ENCODE results near the gene GOLGA8N.

The GOLGA8N gene

DNA sequence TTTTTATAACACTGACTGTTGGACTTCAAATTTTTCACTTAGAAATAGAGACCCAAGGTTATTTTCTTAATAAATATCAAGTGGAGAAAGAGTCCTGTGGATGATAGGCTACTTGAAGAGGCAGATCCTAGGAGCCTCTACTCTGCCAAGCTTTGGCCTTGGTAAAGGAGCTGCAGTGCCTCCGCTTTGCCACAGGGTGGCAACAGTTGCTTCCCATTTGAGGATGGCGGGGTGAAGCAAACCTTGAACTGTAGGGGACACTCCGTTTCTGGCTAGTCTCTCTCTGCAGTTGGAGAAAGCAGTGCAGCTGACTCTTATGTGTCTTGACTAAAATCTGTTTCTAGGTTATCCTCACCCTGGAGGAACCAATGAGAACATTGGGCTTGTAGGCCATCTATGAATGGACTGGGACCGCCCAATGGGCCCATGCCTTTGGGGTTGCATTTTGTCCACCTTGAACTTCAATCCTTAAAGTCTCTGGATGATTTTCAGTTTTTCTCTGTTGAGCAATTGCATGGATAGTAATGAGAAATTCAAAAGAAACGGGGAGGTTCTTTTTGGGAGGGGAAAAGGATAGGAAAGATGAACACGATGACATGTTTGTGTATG is 58.1 kb downstream of the GOLGA8N start:
- peak; percentile 47 for DNase-seq (ENCODE audit: extremely low read depth, low read depth)

DNA sequence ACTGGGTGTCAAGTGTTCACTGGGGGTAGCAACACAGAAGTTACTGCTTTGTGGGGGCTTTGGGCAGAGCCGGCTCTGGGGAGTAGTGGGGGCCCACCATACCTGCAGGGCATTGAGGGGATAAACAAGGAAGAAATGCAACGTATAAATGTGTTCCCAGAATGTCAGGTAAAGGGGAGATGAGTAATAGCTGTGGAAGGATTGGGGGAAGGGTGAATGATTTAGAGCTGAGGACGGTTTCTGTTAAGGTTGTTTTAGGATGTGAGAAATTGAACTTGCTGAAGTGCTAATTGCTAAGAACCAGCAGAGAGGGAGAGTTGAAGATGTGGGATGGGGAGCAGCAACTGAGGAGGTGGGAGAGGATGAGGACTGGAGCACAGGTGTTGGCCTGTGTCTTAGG is 58.9 kb downstream of the GOLGA8N start:
- no peak for DNase-seq (ENCODE audit: extremely low read depth, low read depth)
- TF ChIP-seq, protein P1, sequence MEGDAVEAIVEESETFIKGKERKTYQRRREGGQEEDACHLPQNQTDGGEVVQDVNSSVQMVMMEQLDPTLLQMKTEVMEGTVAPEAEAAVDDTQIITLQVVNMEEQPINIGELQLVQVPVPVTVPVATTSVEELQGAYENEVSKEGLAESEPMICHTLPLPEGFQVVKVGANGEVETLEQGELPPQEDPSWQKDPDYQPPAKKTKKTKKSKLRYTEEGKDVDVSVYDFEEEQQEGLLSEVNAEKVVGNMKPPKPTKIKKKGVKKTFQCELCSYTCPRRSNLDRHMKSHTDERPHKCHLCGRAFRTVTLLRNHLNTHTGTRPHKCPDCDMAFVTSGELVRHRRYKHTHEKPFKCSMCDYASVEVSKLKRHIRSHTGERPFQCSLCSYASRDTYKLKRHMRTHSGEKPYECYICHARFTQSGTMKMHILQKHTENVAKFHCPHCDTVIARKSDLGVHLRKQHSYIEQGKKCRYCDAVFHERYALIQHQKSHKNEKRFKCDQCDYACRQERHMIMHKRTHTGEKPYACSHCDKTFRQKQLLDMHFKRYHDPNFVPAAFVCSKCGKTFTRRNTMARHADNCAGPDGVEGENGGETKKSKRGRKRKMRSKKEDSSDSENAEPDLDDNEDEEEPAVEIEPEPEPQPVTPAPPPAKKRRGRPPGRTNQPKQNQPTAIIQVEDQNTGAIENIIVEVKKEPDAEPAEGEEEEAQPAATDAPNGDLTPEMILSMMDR (IDR thresholded peaks at IDR 0.05; ENCODE audit: low read depth, low read length) = no peak

More for the DNA sequence above, 58.1 kb downstream of the GOLGA8N start:
- TF ChIP-seq, protein P1 (IDR thresholded peaks at IDR 0.05; ENCODE audit: low read depth, low read length) = peak; percentile 97

DNA sequence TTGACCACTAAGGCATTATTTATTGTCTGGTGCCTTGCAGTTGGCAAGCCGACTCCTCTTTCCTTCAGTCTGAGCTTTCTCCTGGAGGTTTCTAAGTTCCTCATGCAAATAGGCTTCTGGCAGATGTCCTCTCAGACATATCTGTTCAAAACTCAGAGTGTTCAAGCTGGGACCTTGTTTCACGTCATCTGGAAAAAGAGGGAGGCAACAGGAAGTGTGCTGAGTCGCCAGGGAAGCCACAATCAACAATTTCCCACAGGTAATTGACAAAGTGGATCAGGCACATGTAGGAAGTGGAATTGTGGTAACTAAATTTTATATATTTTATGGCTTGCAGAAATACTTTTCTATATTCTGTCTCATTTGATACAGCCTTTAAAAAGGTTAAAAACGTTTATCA is 62.8 kb downstream of the GOLGA8N start:
- no peak for DNase-seq (ENCODE audit: extremely low read depth, low read depth)
- TF ChIP-seq, protein P1 (IDR thresholded peaks at IDR 0.05; ENCODE audit: low read depth, low read length) = no peak

DNA sequence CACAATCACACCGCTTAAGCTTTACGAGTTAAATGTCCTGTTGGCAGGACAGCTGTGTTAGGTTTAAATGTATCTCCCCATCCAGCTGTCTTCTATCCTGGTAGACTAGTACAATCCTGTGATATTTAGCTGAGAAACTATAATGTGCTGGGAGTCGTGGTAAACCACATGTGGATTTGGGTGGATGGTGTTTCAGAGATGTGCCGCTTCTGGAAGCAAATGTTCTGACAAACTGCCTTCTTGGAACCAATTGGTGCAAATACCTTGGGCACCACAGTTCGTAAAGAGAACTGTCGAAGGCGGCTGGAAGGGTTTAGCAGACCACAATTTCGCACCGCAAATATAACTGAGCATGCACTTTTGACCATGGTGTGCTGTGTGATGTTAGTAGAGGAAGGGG is 63.2 kb downstream of the GOLGA8N start:
- no peak for DNase-seq (ENCODE audit: extremely low read depth, low read depth)
- TF ChIP-seq, protein P1 (IDR thresholded peaks at IDR 0.05; ENCODE audit: low read depth, low read length) = no peak

Data from AG09319 (cell line).